Glutamatergic neuron (in vitro differentiated cells): ENCODE results near the gene GRK7. TPM values are rescaled to one million over a fixed set of nuclear protein-coding genes. Genes with fewer than 3 reads are reported as not detected.

Experiments used
- DNase-seq: peaks from one replicate; pipeline ENCODE4 v3.0.0; 2022
- H3K27ac Mint-ChIP-seq: one replicate; pipeline ENCODE4 v1.8.0; 2020; ENCODE audit warnings: mild to moderate bottlenecking, mixed read lengths, inconsistent platforms; ENCODE audit not compliant: unreplicated experiment
- H3K27me3 Mint-ChIP-seq: one replicate; pipeline ENCODE4 v1.8.0; 2020; ENCODE audit warnings: mild to moderate bottlenecking, moderate library complexity, mixed read lengths, inconsistent platforms; ENCODE audit not compliant: unreplicated experiment
- H3K36me3 Mint-ChIP-seq: one replicate; pipeline ENCODE4 v1.8.0; 2020; ENCODE audit warnings: mild to moderate bottlenecking, mixed read lengths, inconsistent platforms; ENCODE audit not compliant: unreplicated experiment
- H3K4me1 Mint-ChIP-seq: one replicate; pipeline ENCODE4 v1.8.0; 2020; ENCODE audit warnings: mild to moderate bottlenecking, low read depth, mixed read lengths, inconsistent platforms; ENCODE audit not compliant: unreplicated experiment
- H3K4me3 Mint-ChIP-seq: one replicate; pipeline ENCODE4 v1.8.0; 2020; ENCODE audit warnings: mild to moderate bottlenecking, mixed read lengths, inconsistent platforms; ENCODE audit not compliant: unreplicated experiment
- H3K9me3 Mint-ChIP-seq: one replicate; pipeline ENCODE4 v1.8.0; 2020; ENCODE audit warnings: mild to moderate bottlenecking, moderate library complexity, mixed read lengths, inconsistent platforms; ENCODE audit not compliant: unreplicated experiment
- CTCF ChIP-seq: fragments of 200-600 bp; sonication (generic); IDR thresholded peaks from one replicate; pipeline ENCODE4 v1.5.0; 2021; ENCODE audit not compliant: partially characterized antibody, unreplicated experiment
- total RNA-seq: library from RNA; stranded (reverse); fragmentation: NEBNext Ultra II Directional; extraction: Animal tissue kit (Norgen Biotek cat#: 25700); gene quantifications from one replicate; pipeline ENCODE4 v1.2.1, GENCODE V29; 2021; ENCODE audit not compliant: unreplicated experiment

GRK7 gene
- total RNA-seq, 1 donor from 2014 or later: not detected

- Mint-ChIP-seq H3K27ac (no peak overlapping the region), H3K36me3 (peaks cover 5% of the 10 kb centered on the region), H3K9me3 (peaks cover 9% of the 10 kb centered on the region), H3K4me3 (no peak overlapping the region), H3K4me1 (peaks cover 13% of the 10 kb centered on the region), H3K27me3 (peaks cover 2% of the 10 kb centered on the region)
- TF ChIP-seq CTCF: peak; percentile 30
- DNase-seq: peak; percentile 43
Observed at GRCh38 chr3:141793476-141794260, 30.5 kb downstream of the GRK7 start.

GRCh38 chr3:141795276-141795675 is 32.1 kb downstream of the GRK7 start:
- no peak overlapping the region for H3K4me3 Mint-ChIP-seq
- peaks cover 13% of the 10 kb centered on the region for H3K4me1 Mint-ChIP-seq
- peaks cover 2% of the 10 kb centered on the region for H3K27me3 Mint-ChIP-seq
- no peak overlapping the region for H3K27ac Mint-ChIP-seq
- TF ChIP-seq CTCF: no peak
- peaks cover 9% of the 10 kb centered on the region for H3K9me3 Mint-ChIP-seq
- peaks cover 5% of the 10 kb centered on the region for H3K36me3 Mint-ChIP-seq
- DNase-seq: no peak

- H3K4me3 Mint-ChIP-seq: no peak overlapping the region
Observed at GRCh38 chr3:141795741-141796080, 32.5 kb downstream of the GRK7 start.

GRCh38 chr3:141796081-141796888 is 33.1 kb downstream of the GRK7 start:
- H3K4me3 Mint-ChIP-seq: peak overlapping the region; percentile 78
- DNase-seq: no peak
- H3K27me3 Mint-ChIP-seq: peaks cover 2% of the 10 kb centered on the region
- no peak overlapping the region for H3K27ac Mint-ChIP-seq
- H3K9me3 Mint-ChIP-seq: peaks cover 9% of the 10 kb centered on the region
- peaks cover 13% of the 10 kb centered on the region for H3K4me1 Mint-ChIP-seq
- no peak for TF ChIP-seq CTCF
- peaks cover 5% of the 10 kb centered on the region for H3K36me3 Mint-ChIP-seq

More at GRCh38 chr3:141795741-141796080, 32.5 kb downstream of the GRK7 start:
- Mint-ChIP-seq H3K27ac (no peak overlapping the region), H3K27me3 (peaks cover 2% of the 10 kb centered on the region), H3K36me3 (peaks cover 5% of the 10 kb centered on the region), H3K4me1 (peaks cover 13% of the 10 kb centered on the region), H3K9me3 (peaks cover 9% of the 10 kb centered on the region)
- TF ChIP-seq CTCF: no peak
- DNase-seq: no peak
